ENCODE results near the gene CNTN1. TPM values are rescaled to one million over a fixed set of nuclear protein-coding genes. Genes with fewer than 3 reads are reported as not detected.

Gene CNTN1
- total RNA-seq, 1 experiment from 2014 or later, result under 0.01 TPM

GRCh38 chr12:40963751-40964150 lies 271.5 kb downstream of the CNTN1 start:
- DNase-seq (ENCODE audit: low read depth), result no peak

DNA sequence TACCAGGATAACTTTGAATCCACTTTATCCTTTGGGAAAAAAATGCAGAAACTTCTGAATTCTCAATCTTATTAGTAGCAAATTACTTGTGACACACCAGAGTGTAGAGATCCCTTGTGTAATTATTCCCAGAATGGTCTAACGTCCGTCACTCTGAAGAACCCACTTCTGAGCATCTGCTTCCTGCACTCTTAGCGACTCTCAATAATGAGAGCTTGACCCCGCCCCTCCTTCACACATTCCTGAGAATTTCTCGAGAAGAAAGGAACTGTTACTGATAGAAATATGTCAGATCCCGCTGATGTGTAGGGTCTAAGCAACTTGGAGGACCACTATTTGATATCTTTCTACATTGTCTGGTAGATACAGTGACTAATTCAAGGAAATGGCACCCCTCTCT lies 277.6 kb downstream of the CNTN1 start:
- DNase-seq (ENCODE audit: low read depth), result no peak

GRCh38 chr12:40970320-40970907 lies 278.2 kb downstream of the CNTN1 start:
- DNase-seq (ENCODE audit: low read depth), result no peak

GRCh38 chr12:40971911-40972310 lies 279.7 kb downstream of the CNTN1 start:
- no peak for DNase-seq (ENCODE audit: low read depth)

DNA sequence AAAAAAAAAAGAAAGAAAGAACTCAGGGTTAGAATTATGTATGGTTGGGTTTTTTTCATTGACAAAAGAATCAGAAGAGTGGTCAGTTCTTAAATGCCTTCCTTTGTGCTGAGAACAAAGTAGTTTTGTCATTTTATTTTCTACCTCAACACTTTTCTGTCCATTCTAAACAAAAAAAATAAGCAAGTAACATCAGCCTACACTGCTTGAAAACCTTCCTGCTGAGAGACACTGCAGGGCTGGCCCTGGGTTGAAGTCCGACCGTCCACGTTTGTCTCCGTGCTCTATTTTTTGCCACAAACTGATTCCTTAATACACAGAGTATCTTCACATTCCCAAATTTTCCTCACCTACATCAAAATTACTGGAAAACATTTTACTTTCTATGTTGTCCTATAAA lies 284.3 kb downstream of the CNTN1 start:
- no peak for DNase-seq (ENCODE audit: low read depth)

- no peak for DNase-seq (ENCODE audit: low read depth)
Measured at GRCh38 chr12:40980427-40980961, 288.3 kb downstream of the CNTN1 start.

DNA sequence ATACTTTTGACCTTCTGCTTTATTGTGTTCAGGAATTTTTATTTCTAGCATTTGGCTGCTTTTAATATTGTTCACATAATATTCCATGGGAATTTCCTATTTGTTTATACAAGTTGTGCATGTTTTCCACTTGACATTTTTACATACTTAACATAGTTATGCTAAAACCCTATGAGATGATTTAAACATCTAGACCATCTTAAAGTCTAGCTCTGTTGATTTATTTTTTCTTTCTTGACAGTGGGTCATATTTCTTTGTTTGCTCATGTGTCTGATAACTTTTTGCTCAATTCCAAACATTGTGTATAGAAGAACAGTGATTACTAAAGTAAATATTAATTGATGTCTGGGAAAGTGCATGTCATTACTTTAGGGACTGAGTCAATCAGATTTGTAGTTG lies 293.8 kb downstream of the CNTN1 start:
- no peak for DNase-seq (ENCODE audit: low read depth)

DNA sequence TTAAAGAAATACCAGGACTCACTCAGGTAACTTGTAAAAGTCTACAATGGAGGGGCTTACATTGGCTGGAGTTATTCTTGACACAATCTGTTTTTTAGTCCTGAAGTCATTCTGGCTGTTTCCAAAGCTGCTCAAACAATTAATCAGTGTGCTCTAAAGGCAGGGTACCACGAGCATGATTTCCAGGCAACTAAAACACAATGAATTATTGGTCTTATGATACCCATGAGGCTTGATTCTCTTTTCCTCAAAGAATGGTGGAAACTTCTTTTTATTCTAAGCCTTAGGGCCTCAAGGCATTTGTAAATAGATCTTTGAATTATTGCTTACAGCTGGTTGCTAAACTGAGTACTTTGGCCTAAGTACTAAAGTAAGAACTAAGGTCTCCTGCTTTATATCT lies 296.1 kb downstream of the CNTN1 start:
- DNase-seq (ENCODE audit: low read depth), result no peak

DNA sequence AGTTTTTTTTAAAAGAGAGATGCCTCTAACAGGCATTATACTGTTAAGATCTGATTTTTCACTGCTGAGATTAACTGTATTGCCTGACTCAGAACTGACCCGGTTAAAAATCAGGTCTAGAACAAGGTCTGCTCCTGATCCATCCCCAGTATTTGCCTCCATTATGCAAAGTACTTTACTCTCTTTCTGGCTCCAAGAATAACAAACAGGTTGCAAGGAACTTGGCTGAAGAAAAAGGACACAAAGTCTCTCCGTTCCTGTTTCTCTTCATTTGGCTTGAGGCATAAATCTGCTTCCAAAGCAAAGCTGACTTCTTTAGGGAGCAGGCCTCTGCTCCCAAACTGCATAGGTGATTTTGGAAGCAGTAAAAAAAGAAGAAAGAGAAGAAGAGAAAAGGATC lies 296.6 kb downstream of the CNTN1 start:
- DNase-seq (ENCODE audit: low read depth), result no peak

DNA sequence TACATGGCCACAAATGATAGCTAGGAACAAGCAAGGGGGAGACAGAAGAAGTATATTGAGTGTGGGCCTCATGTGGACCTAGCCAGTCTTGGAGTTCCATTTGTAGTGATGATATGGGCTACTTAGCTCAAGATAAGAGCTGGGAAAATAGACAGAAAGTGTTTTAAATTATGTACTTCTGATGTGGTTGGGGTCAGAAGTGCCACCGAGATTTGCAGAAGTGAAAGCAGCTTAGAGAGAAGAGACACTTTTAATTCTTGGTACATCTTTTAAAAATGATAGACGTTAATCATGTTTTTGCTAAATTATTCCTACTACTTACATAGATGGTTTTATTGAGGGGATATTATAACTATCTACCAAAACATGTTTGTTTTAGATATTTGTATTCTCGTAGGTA lies 297.5 kb downstream of the CNTN1 start:
- DNase-seq (ENCODE audit: low read depth), result no peak

DNA sequence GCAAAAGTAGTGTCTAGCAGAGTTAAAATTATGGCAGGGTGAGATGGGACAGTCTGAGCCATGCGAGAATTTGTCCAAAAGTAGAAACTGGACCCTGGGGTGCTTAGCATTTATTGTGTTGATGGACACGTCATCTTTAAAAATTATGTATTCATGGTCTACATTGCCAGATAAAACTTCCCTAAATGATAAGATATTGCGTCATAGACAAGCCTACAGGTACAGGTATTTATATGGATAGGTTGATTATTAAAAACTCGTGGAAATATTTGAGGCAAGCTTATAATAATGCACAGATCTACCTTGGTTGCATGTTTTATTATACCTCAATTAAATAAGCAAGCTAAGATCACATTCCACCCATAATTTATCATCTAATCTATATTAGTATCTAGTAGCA lies 299.9 kb downstream of the CNTN1 start:
- no peak for DNase-seq (ENCODE audit: low read depth)

GRCh38 chr12:40992674-40993073 lies 300.4 kb downstream of the CNTN1 start:
- DNase-seq (ENCODE audit: low read depth), result no peak

GRCh38 chr12:40993158-40993557 lies 300.9 kb downstream of the CNTN1 start:
- DNase-seq (ENCODE audit: low read depth), result no peak

DNA sequence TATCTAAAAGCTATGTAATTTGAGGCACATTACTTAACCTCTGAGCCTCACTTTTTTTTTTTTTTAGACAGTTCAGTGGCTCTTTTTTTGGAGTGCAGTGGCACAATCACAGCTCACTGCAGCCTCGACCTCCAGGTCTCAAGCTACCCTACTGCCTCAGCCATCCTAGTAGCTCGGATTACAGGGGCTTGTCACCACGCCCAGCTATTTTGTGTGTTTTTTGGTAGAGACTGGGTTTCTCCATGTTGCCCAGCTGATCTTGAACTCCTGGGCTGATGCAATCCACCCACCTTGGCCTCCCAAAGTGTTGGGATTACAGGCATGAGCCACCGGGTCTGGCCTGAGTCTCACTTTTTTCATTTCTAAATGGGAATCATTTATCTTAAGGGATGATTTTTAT lies 303.9 kb downstream of the CNTN1 start:
- DNase-seq (ENCODE audit: low read depth), result no peak

DNA sequence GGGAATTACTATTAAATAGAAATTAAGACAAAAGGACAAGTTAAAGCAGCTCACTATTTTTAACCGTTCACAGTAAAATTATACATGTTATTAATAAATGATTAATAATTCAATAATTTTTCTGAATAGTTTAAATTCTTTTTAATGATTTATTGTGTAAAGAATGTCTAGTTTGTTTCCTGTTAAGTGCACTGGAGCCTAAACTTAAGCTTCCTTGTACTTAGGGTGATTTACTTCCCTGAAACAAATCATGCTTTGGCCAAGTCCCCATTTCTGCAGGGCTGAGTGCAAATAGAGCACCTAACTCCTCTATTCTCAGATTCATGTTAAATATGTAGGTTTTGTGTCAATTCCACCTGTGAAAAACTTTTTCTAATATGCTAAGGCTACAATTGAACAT lies 307.0 kb downstream of the CNTN1 start:
- no peak for DNase-seq (ENCODE audit: low read depth)

GRCh38 chr12:41008472-41008871 lies 316.2 kb downstream of the CNTN1 start:
- no peak for DNase-seq (ENCODE audit: low read depth)

- DNase-seq (ENCODE audit: low read depth), result no peak
Measured at GRCh38 chr12:41011939-41012338, 319.7 kb downstream of the CNTN1 start.

DNA sequence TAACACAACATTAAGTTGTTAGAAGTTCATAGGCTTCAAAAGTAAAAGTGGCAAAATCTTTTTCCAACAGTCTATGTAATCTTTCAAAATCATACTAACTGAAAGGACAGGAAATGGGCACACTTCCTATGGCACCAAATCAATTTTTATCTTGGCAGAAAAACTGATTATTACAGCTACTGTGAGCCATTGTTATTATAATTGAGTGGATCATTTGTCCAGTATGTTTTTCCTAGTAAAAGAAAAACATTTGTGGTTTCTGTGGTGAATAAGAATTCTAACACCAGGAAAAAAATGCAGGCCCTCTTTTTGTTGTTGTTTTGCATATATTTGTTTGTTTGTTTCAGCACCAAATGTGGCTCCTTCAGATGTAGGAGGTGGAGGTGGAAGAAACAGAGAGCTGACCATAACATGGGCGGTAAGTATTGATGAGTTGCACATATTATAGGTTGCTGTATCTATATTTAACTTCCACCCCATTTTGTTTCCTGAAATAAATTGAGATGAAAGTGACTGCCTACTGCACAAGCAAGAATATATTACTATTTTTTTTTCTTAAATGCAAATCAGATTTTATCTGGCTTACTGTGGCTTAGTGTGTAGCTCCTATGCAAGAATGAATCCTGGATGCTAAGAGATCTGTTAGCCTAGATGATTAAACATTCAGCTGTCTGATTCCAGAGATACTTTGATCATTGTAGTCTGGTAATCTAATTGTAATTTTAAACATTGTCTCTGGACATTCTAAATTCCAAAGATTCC lies 321.8 kb downstream of the CNTN1 start:
- no peak for DNase-seq (ENCODE audit: low read depth)

GRCh38 chr12:41014643-41015020 lies 322.4 kb downstream of the CNTN1 start:
- DNase-seq (ENCODE audit: low read depth), result no peak

DNA sequence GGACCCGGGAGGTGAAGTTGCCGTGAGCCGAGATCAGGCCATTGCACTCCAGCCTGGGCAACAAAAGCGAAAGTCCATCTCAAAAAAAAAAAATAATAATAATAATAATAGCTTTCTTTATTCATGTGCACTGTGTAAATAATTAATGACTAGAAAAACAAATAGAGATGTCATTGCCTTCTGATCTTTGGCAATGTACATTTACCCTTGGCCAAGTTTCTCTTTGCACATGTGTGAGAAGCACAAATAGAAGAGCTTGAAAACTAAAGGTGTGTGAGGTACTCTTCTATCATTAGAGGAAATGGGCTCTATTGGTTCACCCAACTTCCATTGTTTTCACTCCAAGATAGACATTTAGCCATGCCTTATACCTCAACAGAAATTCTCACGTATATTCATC lies 325.8 kb downstream of the CNTN1 start:
- no peak for DNase-seq (ENCODE audit: low read depth)

- DNase-seq (ENCODE audit: low read depth), result no peak
Measured at GRCh38 chr12:41019461-41019860, 327.2 kb downstream of the CNTN1 start.

DNA sequence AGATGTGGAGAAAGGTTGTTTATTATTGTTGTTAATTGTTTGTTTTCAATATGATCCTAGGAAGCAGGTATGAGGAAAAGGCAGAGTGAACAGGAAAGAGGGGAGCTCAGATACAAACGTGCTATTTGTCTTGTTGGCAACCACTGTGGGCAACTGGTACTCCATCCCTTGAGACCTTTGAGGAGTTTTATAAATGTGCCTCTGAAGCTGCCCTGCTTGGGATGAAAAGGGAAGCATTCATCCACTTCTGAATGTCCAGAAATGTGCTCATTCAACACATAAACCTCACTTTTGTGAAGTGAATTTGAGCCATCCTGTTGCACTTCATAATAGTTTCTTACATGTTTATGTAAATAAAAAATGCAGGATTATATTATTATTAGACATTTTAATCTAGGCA lies 331.6 kb downstream of the CNTN1 start:
- no peak for DNase-seq (ENCODE audit: low read depth)

DNA sequence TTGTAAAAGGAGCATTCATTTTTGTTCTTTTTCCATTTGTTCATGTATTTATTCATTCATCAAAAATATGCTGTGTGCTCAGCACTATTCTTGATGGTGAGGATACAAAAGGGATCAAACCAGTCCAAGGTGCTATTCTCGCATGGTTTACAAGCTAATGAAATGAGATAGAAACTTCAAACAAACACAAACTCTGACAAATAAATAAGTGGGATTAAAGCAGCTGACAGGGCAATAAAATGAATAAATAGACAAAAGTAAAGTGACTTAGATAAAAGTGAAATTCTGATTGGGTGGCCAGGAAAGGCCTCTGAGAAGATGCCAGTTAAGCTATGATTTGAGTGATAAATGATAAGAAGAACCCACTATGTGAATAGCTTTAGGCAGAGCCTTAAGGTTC lies 333.9 kb downstream of the CNTN1 start:
- DNase-seq (ENCODE audit: low read depth), result no peak

- no peak for DNase-seq (ENCODE audit: low read depth)
Measured at GRCh38 chr12:41032386-41032785, 340.1 kb downstream of the CNTN1 start.
